C4-2B (cell line): ENCODE results near the gene CMTM7.

Experiments
- ZFX ChIP-seq: fragments of 450-650 bp; IDR thresholded peaks from 2 replicates; pipeline ENCODE4 v1.6.1; 2017
- TF ChIP-seq, protein P1 (sequence below): fragments of 450-650 bp; conservative IDR thresholded peaks from 2 replicates; pipeline ENCODE4 v1.5.1; 2017; ENCODE audit warnings: mild to moderate bottlenecking

GRCh38 chr3:32500880-32501782 lies 109.5 kb downstream of the CMTM7 start:
- TF ChIP-seq, protein P1, sequence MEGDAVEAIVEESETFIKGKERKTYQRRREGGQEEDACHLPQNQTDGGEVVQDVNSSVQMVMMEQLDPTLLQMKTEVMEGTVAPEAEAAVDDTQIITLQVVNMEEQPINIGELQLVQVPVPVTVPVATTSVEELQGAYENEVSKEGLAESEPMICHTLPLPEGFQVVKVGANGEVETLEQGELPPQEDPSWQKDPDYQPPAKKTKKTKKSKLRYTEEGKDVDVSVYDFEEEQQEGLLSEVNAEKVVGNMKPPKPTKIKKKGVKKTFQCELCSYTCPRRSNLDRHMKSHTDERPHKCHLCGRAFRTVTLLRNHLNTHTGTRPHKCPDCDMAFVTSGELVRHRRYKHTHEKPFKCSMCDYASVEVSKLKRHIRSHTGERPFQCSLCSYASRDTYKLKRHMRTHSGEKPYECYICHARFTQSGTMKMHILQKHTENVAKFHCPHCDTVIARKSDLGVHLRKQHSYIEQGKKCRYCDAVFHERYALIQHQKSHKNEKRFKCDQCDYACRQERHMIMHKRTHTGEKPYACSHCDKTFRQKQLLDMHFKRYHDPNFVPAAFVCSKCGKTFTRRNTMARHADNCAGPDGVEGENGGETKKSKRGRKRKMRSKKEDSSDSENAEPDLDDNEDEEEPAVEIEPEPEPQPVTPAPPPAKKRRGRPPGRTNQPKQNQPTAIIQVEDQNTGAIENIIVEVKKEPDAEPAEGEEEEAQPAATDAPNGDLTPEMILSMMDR = no peak
- no peak for TF ChIP-seq ZFX
